ENCODE data around the gene HSD11B1.

- TF ChIP-seq POLR2AphosphoS5 (IDR thresholded peaks at IDR 0.05) (no peak), CTCF (IDR thresholded peaks at IDR 0.05) (no peak)
These were observed 49.0 kb upstream of the HSD11B1 start for GRCh38 chr1:209655411-209656231.
